Smooth muscle cell (in vitro differentiated cells): ENCODE data around the gene AMHR2. TPM values are rescaled to one million over a fixed set of nuclear protein-coding genes. Genes with fewer than 3 reads are reported as not detected.

Experiments
- DNase-seq: peaks from one replicate; lab custom pipeline; 2025; ENCODE audit not compliant: unreplicated experiment; lab: John Stamatoyannopoulos, UW
- H2AFZ ChIP-seq: fragments of 200-600 bp; sonication (generic); 2 replicates; pipeline ENCODE4 v1.6.0; 2016; ENCODE audit warnings: antibody characterized with exemption, low read depth, mild to moderate bottlenecking
- H3F3A ChIP-seq: fragments of 200-600 bp; sonication (generic); 2 replicates; pipeline ENCODE4 v1.6.0; 2017; ENCODE audit warnings: antibody characterized with exemption, low read depth
- H3K27ac ChIP-seq: fragments of 200-600 bp; sonication (generic); 2 replicates; pipeline ENCODE4 v1.5.1; 2016; ENCODE audit warnings: low read depth, mild to moderate bottlenecking
- H3K27me3 ChIP-seq: fragments of 200-600 bp; sonication (generic); 2 replicates; pipeline ENCODE4 v1.6.1; 2016; ENCODE audit warnings: low read depth, mild to moderate bottlenecking
- H3K36me3 ChIP-seq: fragments of 200-600 bp; sonication (generic); 2 replicates; pipeline ENCODE4 v1.5.1; 2016; ENCODE audit warnings: low read depth
- H3K4me1 ChIP-seq: fragments of 200-600 bp; sonication (generic); 2 replicates; pipeline ENCODE4 v1.5.1; 2016; ENCODE audit warnings: low read depth
- H3K4me2 ChIP-seq: fragments of 200-600 bp; sonication (generic); 2 replicates; pipeline ENCODE4 v1.6.0; 2016; ENCODE audit warnings: mild to moderate bottlenecking
- H3K4me3 ChIP-seq: fragments of 200-600 bp; sonication (generic); 2 replicates; pipeline ENCODE4 v1.5.1; 2016; ENCODE audit warnings: mild to moderate bottlenecking
- H3K79me2 ChIP-seq: fragments of 200-600 bp; sonication (generic); 2 replicates; pipeline ENCODE4 v1.6.0; 2016; ENCODE audit warnings: low read depth, mild to moderate bottlenecking
- H3K9ac ChIP-seq: fragments of 200-600 bp; sonication (generic); 2 replicates; pipeline ENCODE4 v1.6.0; 2016; ENCODE audit warnings: low read depth
- H3K9me3 ChIP-seq: fragments of 200-600 bp; sonication (generic); replicated peaks from 2 replicates; pipeline ENCODE4 v1.5.1; 2016; ENCODE audit warnings: low read depth
- H4K20me1 ChIP-seq: fragments of 200-600 bp; sonication (generic); 2 replicates; pipeline ENCODE4 v1.6.0; 2016; ENCODE audit warnings: low read depth
- CTCF ChIP-seq: fragments of 200-600 bp; sonication (generic); IDR thresholded peaks from 2 replicates; pipeline ENCODE4 v1.5.1; 2017; ENCODE audit warnings: borderline replicate concordance, mild to moderate bottlenecking, antibody characterized with exemption; ENCODE audit not compliant: insufficient read depth, poor library complexity, severe bottlenecking
- WGBS: methylation state at CpG from one replicate; pipeline ENCODE4 v1.1.7; 2016; ENCODE audit warnings: low lambda C conversion rate; 5-methylcytosine and 5-hydroxymethylcytosine counted together
- polyA plus RNA-seq: library from polyadenylated mRNA; unstranded; fragments of >200 nt; fragmentation: Nextera tagmentation; extraction: Ambion mirVana; gene quantifications from 2 replicates; pipeline ENCODE4 v1.2.1, GENCODE V29; 2016
- total RNA-seq: library from RNA; depleted of rRNA; stranded (reverse); fragments of >200 nt; gene quantifications from 2 replicates; pipeline ENCODE4 v1.2.3, GENCODE V29; 2014

AMHR2 gene
- total and polyA plus RNA-seq, 2 experiments from 2014 or later, result 0.49 TPM; not detected in 1

GRCh38 chr12:53402871-53403270 is 20.8 kb upstream of the AMHR2 start:
- Histone ChIP-seq H3K79me2 (peaks cover 57% of the 10 kb centered on the region), H3K4me2 (no peak overlapping the region), H3K36me3 (no peaks in the 10 kb centered on the region), H3K27me3 (no peaks in the 10 kb centered on the region), H4K20me1 (peaks cover 80% of the 10 kb centered on the region), H3K9ac (no peak overlapping the region), H3K4me1 (no peaks in the 10 kb centered on the region), H3K27ac (no peak overlapping the region), H3F3A (no peaks in the 10 kb centered on the region), H3K4me3 (no peak overlapping the region), H2AFZ (no peak overlapping the region), H3K9me3 (no peaks in the 10 kb centered on the region)
- WGBS, result 98% methylated on average over 7 of the region's 7 CpGs
- no peak for DNase-seq
- no peak for TF ChIP-seq CTCF

GRCh38 chr12:53410951-53411350 is 12.7 kb upstream of the AMHR2 start:
- WGBS, result 97% methylated on average over 5 of the region's 5 CpGs
- TF ChIP-seq CTCF, result no peak
- DNase-seq, result no peak

GRCh38 chr12:53413485-53414204 is 10.0 kb upstream of the AMHR2 start:
- Histone ChIP-seq H3K9ac (no peak overlapping the region), H3K9me3 (no peaks in the 10 kb centered on the region), H3K27me3 (no peaks in the 10 kb centered on the region), H3K4me3 (no peak overlapping the region), H2AFZ (no peak overlapping the region), H3K79me2 (peaks cover 5% of the 10 kb centered on the region), H3K27ac (no peak overlapping the region), H4K20me1 (peaks cover 7% of the 10 kb centered on the region), H3K4me1 (peaks cover 31% of the 10 kb centered on the region), H3K4me2 (no peak overlapping the region), H3K36me3 (peaks cover 8% of the 10 kb centered on the region), H3F3A (peaks cover 13% of the 10 kb centered on the region)
- no peak for DNase-seq
- no peak for TF ChIP-seq CTCF
- WGBS, result 79% methylated on average over 3 of the region's 3 CpGs

More at GRCh38 chr12:53410951-53411350, 12.7 kb upstream of the AMHR2 start:
- Histone ChIP-seq H3K4me1 (peaks cover 30% of the 10 kb centered on the region), H3K4me2 (no peak overlapping the region), H3K79me2 (peaks cover 5% of the 10 kb centered on the region), H3K9ac (no peak overlapping the region), H3K36me3 (peaks cover 8% of the 10 kb centered on the region), H2AFZ (no peak overlapping the region), H4K20me1 (peaks cover 13% of the 10 kb centered on the region), H3K27ac (no peak overlapping the region), H3F3A (peaks cover 13% of the 10 kb centered on the region), H3K9me3 (no peaks in the 10 kb centered on the region), H3K27me3 (no peaks in the 10 kb centered on the region), H3K4me3 (no peak overlapping the region)
